Natural killer cell (primary cell): ENCODE data around the gene FHL2. TPM values are rescaled to one million over a fixed set of nuclear protein-coding genes. Genes with fewer than 3 reads are reported as not detected.
"Not testable (repeated sequence)": the region's sequence is repeated elsewhere in the genome, so short reads cannot be mapped to it uniquely, and the experiment has no call there.

Experiments used
- ATAC-seq, 3 donors: fragments of 150-1000 bp in 2 of 3; fragments of 200-7000 bp in 1 of 3; cut with Tn5 transposase; 1 replicate in 1 of 3; 2 replicates in 2 of 3; pipeline ENCODE4 v1.10.0; 2021; ENCODE audit warnings: mild to moderate bottlenecking in 2 of 3, moderate library complexity in 2 of 3
- DNase-seq, 2 donors: peaks; one replicate each; pipeline versions ENCODE4 v3.0.0 to v3.0.0-alpha.2; 2013 to 2021; ENCODE audit warnings: mixed read lengths in 1 of 2
- H3K27ac ChIP-seq: one replicate; pipeline ENCODE4 v1.5.1; 2013; ENCODE audit warnings: mild to moderate bottlenecking, low read length
- H3K27me3 ChIP-seq: one replicate; pipeline ENCODE4 v1.6.1; 2013; ENCODE audit warnings: low read length; ENCODE audit not compliant: control insufficient read depth, insufficient read depth
- H3K36me3 ChIP-seq: one replicate; pipeline ENCODE4 v1.6.1; 2013; ENCODE audit warnings: low read length; ENCODE audit not compliant: control insufficient read depth, insufficient read depth
- H3K4me1 ChIP-seq: one replicate; pipeline ENCODE4 v1.6.1; 2013; ENCODE audit warnings: low read length; ENCODE audit not compliant: control insufficient read depth, insufficient read depth
- H3K4me3 ChIP-seq: one replicate; pipeline ENCODE4 v1.5.1; 2013; ENCODE audit warnings: low read length
- H3K9me3 ChIP-seq: one replicate; pipeline ENCODE4 v1.6.1; 2013; ENCODE audit warnings: low read length; ENCODE audit not compliant: control insufficient read depth, insufficient read depth
- H3K27ac Mint-ChIP-seq, 2 donors: one replicate each; pipeline ENCODE4 v1.8.0; 2022; ENCODE audit warnings: mild to moderate bottlenecking in 2 of 2, mixed read lengths in 2 of 2, moderate library complexity in 1 of 2
- H3K27me3 Mint-ChIP-seq, 2 donors: one replicate each; pipeline ENCODE4 v1.8.0; 2022; ENCODE audit warnings: low read depth in 2 of 2, mixed read lengths in 2 of 2
- H3K36me3 Mint-ChIP-seq: one replicate; pipeline ENCODE4 v1.8.0; 2022; ENCODE audit warnings: mixed read lengths
- H3K4me1 Mint-ChIP-seq, 2 donors: one replicate each; pipeline ENCODE4 v1.8.0; 2022; ENCODE audit warnings: mixed read lengths in 2 of 2
- H3K4me3 Mint-ChIP-seq: one replicate; pipeline ENCODE4 v1.8.0; 2022; ENCODE audit warnings: mild to moderate bottlenecking, moderate library complexity, mixed read lengths
- H3K9me3 Mint-ChIP-seq, 2 donors: one replicate each; pipeline ENCODE4 v1.8.0; 2022; ENCODE audit warnings: mixed read lengths in 2 of 2
- CTCF ChIP-seq: fragments of 200-600 bp; IDR thresholded peaks from one replicate; pipeline ENCODE4 v1.8.0; 2022; ENCODE audit warnings: antibody characterized with exemption
- WGBS: methylation state at CpG from one replicate; pipeline ENCODE4 v1.1.7; 2013; ENCODE audit warnings: missing lambda C conversion rate; ENCODE audit not compliant: insufficient coverage; 5-methylcytosine and 5-hydroxymethylcytosine counted together
- intact Hi-C: fragments of 100-400 bp; cut with micrococcal nuclease; formaldehyde crosslinking; loops from one replicate; pipeline ENCODE4 v1.14.2; 2022
- total RNA-seq, 4 donors: library from RNA; stranded (reverse); fragments of 120-200 nt in 1 of 4; gene quantifications; one replicate each; pipeline versions ENCODE4 v1.2.3 to v1.2.4, GENCODE V29; 2013 to 2022

FHL2 gene
- total RNA-seq, 3 donors from 2014 or later (not counting 1 experiment from before 2014, with no cell fraction given): 0.26 to 1.3 (median 0.84) TPM

DNA sequence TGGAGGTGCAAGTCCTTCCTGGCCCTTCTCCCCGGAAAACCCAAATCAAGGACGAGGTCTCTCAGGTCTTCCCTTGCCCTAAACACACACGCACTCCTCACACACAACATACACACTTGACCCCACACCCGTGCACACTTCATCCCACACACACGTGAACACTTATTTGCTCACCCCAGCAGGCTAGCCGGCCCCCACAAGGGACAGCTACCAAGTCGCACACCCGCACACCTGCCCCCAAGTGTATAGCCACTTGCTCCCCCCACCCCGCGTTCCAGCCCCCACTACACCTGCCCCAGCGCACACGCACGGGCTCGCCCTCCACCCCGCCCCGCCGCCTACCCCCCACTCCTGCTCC is 69.7 kb downstream of the FHL2 start:
- intact Hi-C loops: no loop called here
- peaks cover 47 to 51% of the 10 kb centered on the region in 2 donors for H3K4me1 Mint-ChIP-seq
- no peaks in the 10 kb centered on the region for H3K27me3 Mint-ChIP-seq
- no peaks in the 10 kb centered on the region for H3K9me3 Mint-ChIP-seq
- no peak for TF ChIP-seq CTCF
- H3K4me3 Mint-ChIP-seq: peak overlapping the region; percentile 76
- Histone ChIP-seq H3K4me1 (peaks cover 25% of the 10 kb centered on the region), H3K9me3 (no peaks in the 10 kb centered on the region), H3K27me3 (no peaks in the 10 kb centered on the region), H3K36me3 (no peaks in the 10 kb centered on the region), H3K27ac (peak overlapping the region; percentile 67), H3K4me3 (peak overlapping the region; percentile 62)
- H3K27ac Mint-ChIP-seq: peak overlapping the region; percentile 85 to 95
- DNase-seq: no peak
- H3K36me3 Mint-ChIP-seq: no peaks in the 10 kb centered on the region
- peak; percentile 6 to 22 (median 14) for ATAC-seq
- WGBS: under 1% methylated on average over 8 of the region's 17 CpGs

DNA sequence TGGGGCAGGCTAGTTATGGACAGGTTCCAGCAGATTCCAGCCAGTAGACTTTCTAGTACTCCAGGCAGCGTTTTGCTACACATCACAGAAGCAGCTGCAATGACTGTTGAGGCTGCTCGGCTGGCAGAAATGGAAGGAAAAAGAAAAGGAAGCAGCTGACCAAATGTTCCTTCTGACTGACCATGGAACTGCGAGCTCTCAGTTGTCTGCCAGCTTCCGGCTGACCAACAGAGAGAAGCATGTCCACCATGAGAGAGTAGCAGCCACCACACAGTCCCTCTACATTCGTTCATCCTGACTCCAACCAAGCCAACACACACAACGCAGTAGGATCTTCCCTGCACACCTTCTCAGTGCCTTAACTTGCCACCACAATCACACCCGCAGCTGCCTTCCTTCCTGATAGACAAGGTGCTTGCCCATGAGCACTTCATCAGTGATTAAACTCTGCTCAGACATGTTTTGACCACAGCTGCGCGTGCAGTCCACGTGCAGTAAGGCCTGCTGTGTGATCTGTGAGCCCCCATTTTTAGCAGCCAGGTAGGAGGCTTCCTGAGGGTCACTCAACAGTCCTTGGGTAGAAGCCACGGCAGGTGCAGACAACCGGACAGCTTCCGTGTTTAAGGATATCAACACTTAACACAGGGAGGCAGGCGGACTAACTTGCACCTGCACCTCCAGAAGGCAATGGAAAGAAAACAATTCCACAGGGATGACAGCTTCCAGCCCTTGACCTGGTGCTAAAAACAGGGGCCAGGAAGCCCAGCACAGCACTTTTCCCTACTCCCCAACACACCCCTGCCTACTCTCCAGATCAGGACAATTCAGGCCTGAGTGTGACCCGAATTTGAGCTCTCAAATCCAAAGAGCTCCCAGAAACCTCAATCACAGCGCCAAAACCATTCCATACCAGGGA is 70.3 kb downstream of the FHL2 start:
- no peaks in the 10 kb centered on the region for H3K27me3 Mint-ChIP-seq
- peaks cover 53 to 57% of the 10 kb centered on the region in 2 donors for H3K4me1 Mint-ChIP-seq
- Histone ChIP-seq H3K9me3 (no peaks in the 10 kb centered on the region), H3K27me3 (no peaks in the 10 kb centered on the region), H3K36me3 (no peaks in the 10 kb centered on the region), H3K27ac (peak overlapping the region; percentile 67), H3K4me1 (peaks cover 25% of the 10 kb centered on the region), H3K4me3 (peak overlapping the region; percentile 62)
- no peak for TF ChIP-seq CTCF
- intact Hi-C loops: no loop called here
- 9% methylated on average over 16 of the region's 16 CpGs for WGBS
- peak overlapping the region; percentile 85 to 95 for H3K27ac Mint-ChIP-seq
- H3K9me3 Mint-ChIP-seq: no peaks in the 10 kb centered on the region
- H3K36me3 Mint-ChIP-seq: no peaks in the 10 kb centered on the region
- H3K4me3 Mint-ChIP-seq: peak overlapping the region; percentile 76
- ATAC-seq (peak; percentile 52 to 53 (median 52)), DNase-seq (peak; percentile 43 to 66)

GRCh38 chr2:105327690-105328089 is 71.2 kb downstream of the FHL2 start:
- no peak for TF ChIP-seq CTCF
- H3K27ac Mint-ChIP-seq: peak overlapping the region; percentile 85 to 95
- H3K27ac ChIP-seq: peak overlapping the region; percentile 67
- H3K4me3 Mint-ChIP-seq: peak overlapping the region; percentile 76
- no peaks in the 10 kb centered on the region for H3K36me3 ChIP-seq
- H3K4me1 Mint-ChIP-seq: peaks cover 57 to 65% of the 10 kb centered on the region in 2 donors
- H3K4me1 ChIP-seq: peaks cover 25% of the 10 kb centered on the region
- intact Hi-C loops: no loop called here
- no peaks in the 10 kb centered on the region for H3K9me3 ChIP-seq
- no peak overlapping the region for H3K4me3 ChIP-seq
- 78% methylated on average over 2 of the region's 2 CpGs for WGBS
- no peaks in the 10 kb centered on the region for H3K36me3 Mint-ChIP-seq
- no peaks in the 10 kb centered on the region for H3K27me3 ChIP-seq
- DNase-seq: no peak
- ATAC-seq: no peak
- no peaks in the 10 kb centered on the region for H3K9me3 Mint-ChIP-seq
- H3K27me3 Mint-ChIP-seq: no peaks in the 10 kb centered on the region

GRCh38 chr2:105327271-105327670 is 71.6 kb downstream of the FHL2 start:
- peaks cover 59 to 68% of the 10 kb centered on the region in 2 donors for H3K4me1 Mint-ChIP-seq
- H3K9me3 Mint-ChIP-seq, DNase-seq, H3K27ac ChIP-seq, H3K27me3 Mint-ChIP-seq, H3K36me3 ChIP-seq, intact Hi-C loops, H3K27me3 ChIP-seq, H3K9me3 ChIP-seq, ATAC-seq, H3K36me3 Mint-ChIP-seq, H3K4me3 ChIP-seq: not testable (repeated sequence)
- peak overlapping the region; percentile 85 to 95 for H3K27ac Mint-ChIP-seq
- H3K4me1 ChIP-seq: peaks cover 25% of the 10 kb centered on the region
- peak overlapping the region; percentile 49 for H3K4me3 Mint-ChIP-seq
- WGBS: 89% methylated on average over 3 of the region's 3 CpGs
